HG03432 (cell line): ENCODE measurements around the gene RNF227.

Experiments
- ATAC-seq: cut with Tn5 transposase; IDR thresholded peaks from one replicate; pipeline ENCODE4 v1.9.1; 2021; ENCODE audit warnings: mild to moderate bottlenecking, moderate library complexity; ENCODE audit not compliant: unreplicated experiment

RNF227 gene

DNA sequence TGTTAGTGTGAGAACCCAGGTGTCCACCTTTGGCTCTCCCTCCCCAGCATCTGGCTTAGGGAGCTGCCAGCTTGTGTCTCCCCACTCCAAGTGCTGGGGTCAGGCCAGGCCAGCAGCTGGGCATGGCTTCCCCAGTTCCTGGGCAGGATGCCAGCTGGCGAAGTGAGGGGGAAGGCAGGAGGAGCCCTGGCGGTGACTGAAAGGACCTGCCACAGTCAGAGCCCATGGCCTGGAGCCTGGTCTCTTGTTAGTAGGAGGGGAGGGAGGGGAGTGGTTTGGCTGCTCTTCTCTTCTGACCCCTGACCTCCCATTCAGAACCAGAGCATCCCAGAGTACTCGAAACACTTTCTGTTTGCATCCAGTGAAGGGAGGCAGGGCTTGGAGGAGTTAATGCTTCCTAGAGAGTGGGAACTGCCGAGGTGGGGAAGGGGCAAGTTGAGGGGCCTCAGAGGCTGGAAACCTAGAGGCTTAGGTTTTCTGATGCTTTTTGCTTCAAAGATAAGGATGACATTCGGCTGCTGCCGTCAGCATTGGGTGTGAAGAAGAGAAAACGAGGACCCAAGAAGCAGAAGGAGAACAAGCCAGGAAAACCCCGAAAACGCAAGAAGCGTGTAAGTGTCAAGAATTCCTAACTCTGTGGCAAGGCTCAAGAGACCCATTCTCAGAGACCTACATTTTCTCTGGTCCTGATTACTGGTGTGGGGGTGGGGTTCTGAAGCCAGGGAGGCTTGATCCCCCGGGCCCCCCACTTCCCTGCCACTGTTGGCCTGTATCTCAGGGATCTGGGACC is 26.7 kb downstream of the RNF227 start:
- no peak for ATAC-seq

- no peak for ATAC-seq
These were observed 27.7 kb downstream of the RNF227 start, which contains the start of gene CHD3 for GRCh38 chr17:7888184-7888920. Gene CHD3, plus strand, starts transcription at chr17:7888789. Its CDS starts 212 bp downstream, at chr17:7889001.

GRCh38 chr17:7887482-7888183 is 28.5 kb downstream of the RNF227 start:
- peak; percentile 49 for ATAC-seq

GRCh38 chr17:7887038-7887481 is 29.0 kb downstream of the RNF227 start:
- ATAC-seq, result no peak

DNA sequence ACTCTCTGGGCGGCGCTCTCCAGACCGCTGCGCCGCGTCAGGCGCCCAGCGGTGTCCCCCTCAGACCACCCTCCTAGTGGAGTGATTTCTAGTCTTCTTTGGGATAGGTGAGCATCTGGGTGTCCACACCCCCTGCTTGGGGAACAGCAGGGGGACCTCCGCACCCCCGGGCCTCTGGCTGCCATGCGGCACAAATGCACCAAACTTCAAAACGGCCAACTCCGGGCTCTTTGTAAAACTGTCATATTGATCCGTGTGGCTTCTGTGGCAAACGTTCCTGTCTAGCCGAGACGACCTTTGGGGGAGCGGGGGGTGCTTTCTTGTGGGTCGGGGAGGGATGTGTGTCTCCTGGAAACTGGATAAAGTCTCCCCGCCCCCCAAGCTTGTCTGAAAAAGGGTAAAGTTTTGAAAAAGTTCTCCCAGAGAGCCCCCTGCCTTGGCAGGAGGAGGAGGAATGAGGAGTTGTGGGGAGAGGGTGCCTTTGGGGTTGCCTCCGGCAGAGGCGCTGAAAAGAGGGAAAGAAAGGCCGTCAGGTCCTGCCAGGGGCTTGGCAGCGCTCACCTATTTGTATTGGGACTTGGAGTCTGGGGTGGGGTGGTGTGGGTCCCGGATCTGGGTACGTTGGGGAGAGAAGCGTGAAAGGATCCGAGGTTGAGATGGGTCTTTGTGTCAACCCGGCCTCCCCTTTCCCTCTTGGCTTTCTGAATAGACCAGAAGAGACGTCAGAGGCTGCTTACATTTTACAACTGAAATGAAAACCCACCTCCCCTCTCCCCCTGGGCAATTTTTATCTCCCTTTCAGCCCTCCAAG is 29.7 kb downstream of the RNF227 start:
- ATAC-seq, result no peak

DNA sequence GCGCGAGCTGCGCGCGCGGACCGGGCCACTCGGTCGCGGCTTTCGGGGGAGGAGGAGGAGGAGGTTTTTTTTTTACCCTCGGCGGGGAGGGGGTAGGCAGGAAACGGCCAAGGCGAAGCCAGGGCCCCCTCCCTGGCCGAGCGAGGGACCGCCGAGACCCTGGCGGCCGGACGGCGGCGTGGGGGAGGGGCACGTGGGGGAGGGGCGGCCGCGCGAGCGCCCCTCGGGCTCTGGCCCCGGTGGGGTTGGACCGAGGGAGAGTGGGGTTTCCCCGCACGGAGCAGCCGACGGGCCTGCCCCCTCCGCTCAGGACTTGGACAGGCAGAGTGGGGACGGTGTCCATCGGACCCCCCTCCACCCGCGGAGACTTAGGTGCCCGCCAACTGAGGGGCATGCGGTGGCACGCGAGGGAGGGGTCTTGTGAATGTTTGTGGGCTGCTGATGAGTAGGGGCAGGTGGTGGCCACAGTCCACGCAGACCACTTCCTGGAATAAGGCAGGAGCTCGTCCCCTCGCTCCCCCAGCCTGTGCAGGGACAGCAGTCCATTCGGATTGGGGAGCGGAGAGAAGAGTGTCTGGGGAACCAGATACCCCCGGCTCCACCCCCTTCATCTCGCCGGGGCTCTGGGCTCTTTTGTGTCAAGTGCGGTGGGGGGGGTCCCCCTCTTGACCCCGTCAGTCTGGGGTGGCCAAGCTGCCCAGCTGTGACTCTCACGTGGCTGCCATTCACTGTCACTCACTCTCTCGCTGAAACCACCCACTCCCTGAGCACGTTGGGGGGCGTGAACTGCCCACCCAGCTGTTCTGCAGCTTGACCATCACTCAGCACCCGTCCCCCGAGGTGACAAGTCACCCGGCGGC is 30.5 kb downstream of the RNF227 start:
- ATAC-seq, result peak; percentile 31

- peak; percentile 19 for ATAC-seq
These were observed 31.3 kb downstream of the RNF227 start for GRCh38 chr17:7884581-7885366.

DNA sequence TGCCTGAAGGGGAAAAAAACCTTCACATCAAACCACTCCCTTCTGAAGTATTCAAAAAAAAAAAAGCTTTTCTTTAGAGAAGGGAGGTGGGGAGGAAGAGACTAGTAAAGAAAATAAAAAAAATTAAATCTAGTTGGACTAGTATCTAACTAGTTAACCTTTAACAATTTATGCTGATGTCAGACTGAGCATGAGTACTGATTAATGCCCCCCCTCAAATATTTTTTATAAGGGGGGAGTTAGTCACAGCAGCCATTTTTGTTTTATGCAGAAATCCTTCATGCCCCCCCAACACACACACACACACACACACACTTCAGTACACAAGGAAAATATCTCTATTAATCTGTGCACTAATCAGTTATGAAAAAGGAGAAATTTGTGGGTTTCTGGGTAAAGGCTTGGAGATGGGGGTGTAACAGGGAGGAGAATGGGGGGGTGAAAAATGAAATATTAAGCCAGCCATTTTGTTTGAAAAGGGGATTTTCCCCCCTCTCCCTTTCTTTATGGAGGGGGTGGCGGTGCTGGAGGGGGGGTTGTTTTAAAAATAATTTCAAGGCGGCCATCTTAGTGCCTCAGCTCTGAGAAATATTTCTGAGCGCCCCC is 32.2 kb downstream of the RNF227 start:
- no peak for ATAC-seq

DNA sequence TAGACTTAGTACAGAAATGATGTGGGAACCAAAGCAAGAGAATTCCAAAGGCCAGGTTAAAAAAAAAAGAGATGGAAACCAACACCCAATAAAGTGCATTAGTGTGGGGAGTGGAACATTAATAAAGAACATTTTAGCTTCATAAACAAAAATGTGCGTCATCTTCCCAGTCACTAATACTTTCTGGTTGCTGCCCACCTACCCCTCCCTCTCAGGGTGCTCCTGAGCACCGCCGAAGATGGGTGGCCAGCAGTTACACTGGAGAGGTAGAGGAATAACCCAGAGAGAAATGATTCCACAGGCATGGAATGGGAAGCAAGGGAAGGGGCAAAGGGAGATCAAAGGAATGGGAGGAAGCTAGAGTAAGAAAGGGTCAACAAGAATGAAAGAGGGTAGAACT is 33.5 kb downstream of the RNF227 start:
- no peak for ATAC-seq

- ATAC-seq, result no peak
These were observed 34.0 kb downstream of the RNF227 start for GRCh38 chr17:7882068-7882467.

DNA sequence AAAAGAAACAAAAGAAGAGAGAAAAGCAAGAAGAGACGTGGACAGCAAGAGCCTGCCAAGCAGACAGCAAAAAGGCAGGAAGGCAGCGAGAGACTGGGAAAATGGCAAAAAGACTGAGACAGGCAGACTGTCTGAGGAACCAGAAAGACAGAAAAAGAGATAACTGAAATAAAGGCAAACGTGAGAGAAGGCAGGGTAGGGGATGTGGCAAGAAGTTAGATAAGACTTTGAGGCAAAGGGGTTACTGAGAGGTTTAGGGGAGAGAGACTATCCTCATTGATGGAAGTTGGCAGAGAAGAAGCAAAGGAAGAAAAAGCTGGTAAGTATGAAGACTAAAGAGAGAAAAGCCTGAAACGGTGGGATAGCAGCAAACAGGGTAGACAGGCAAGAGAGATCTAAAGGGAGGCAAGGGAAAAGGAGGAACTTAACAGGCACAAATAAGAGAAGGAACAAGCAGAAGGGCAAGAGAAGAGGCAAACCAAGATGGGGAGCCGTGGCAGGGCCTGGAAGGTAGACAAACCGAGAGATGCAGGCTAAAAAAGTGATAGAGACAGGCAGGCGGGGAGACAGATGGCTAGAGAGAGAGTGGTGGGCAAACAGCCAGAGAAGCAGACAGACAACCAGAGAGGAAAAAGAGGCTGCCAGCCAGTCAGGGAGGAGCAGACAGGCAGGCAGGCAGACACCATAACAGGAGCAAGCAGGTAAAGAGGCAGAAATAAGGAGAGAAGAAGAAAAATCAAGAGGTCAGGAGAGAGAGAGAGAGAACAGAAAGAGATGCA is 34.6 kb downstream of the RNF227 start:
- no peak for ATAC-seq

DNA sequence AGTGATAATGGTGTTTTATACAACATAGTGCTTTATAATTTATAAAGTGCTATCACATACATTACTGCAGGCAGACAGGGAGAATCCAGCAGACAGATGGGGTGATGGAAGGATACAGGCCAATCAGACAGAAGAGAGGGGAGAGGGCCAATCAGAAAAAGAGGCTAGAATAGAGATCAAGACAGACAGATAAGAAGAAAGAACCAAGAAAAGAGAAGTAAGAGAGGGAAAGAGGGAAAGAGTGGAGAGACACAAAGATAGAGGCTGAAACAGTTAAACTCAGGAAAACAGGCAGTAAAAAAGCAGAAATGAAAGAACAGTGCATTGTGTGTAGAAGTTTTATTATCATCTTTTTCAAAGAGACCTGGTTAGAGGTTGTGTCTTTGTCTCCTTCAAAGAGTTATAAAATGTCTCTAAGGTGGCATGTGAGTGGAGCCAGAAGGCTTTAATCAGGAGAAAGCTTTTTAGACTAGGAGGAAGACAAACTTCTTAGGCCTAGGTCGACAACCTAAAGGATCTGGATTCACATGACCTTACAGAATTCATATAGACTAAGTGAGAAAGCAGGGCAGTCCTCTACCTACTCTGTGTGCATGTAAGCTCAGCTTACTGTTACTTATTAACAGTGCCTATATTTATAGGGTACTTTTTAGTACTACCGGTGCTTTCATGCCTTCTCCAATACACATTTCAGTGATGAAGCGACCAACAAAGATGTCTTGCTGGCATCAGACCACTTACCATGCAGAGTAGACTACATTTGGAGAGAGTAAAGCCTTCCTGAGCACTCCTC is 35.8 kb downstream of the RNF227 start:
- no peak for ATAC-seq

- ATAC-seq, result no peak
These were observed 37.9 kb downstream of the RNF227 start for GRCh38 chr17:7878234-7878633.

- ATAC-seq, result no peak
These were observed 40.2 kb downstream of the RNF227 start for GRCh38 chr17:7875804-7876370.

DNA sequence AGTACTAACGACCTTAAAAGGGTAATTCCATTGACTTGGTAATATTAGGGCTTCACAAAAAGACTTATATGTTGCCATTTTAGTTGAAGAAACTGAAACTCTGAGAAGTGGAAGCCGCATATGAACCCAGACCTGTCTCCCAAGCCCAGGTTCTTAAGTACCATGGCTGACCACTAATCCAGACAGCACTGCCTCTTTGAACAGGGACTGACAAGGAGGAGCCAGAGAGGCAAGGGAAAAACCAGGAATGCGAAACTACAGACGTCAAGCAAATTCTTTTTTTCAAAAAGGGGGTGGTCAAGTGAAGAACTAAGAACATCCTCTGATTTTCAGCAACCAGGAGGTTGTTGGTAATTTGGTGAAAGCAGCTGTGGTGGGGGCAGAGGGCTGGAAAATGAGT is 43.0 kb downstream of the RNF227 start:
- ATAC-seq, result no peak

DNA sequence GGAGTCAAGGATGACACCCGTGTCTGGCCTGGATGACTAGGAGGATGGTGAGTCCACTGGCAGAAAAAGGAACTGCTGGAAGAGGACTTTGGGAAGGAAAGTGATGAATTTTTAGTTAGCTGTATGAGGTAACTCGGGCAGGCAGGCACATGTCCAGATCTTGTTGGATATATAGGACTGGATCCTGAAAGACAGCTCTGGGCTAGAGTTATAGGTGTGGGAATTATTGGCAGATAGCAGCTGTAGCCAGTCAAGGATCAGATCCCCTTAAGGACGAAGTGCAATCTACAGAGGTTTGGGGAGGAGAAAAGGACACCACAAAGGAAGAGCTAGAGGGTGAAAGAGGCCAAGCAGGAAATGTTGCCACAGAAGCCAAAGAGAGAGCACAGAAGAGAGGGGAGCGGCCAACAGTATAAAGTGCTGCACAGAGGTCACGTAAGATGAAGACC is 48.2 kb downstream of the RNF227 start:
- ATAC-seq, result no peak
